Astrocyte of the spinal cord (primary cell): ENCODE measurements around the gene ATRIP.

Experiments
- DNase-seq: peaks from one replicate; pipeline ENCODE4 v3.0.0; 2011; ENCODE audit warnings: low read depth, low spot score
- H3K4me3 ChIP-seq: 2 replicates; pipeline ENCODE4 v1.5.1; 2011; ENCODE audit warnings: low read depth, mild to moderate bottlenecking, low read length, moderate library complexity
- in situ Hi-C: cut with HindIII; loops from 2 replicates; pipeline ENCODE4 v1.10.0; 2017; ENCODE audit warnings: low sequenced_read_pairs
- TF ChIP-seq, protein P1 (sequence below): IDR thresholded peaks from 2 replicates; pipeline ENCODE4 v1.5.1; 2012; ENCODE audit warnings: low read depth, mild to moderate bottlenecking, low read length, inconsistent platforms

Gene ATRIP

DNA sequence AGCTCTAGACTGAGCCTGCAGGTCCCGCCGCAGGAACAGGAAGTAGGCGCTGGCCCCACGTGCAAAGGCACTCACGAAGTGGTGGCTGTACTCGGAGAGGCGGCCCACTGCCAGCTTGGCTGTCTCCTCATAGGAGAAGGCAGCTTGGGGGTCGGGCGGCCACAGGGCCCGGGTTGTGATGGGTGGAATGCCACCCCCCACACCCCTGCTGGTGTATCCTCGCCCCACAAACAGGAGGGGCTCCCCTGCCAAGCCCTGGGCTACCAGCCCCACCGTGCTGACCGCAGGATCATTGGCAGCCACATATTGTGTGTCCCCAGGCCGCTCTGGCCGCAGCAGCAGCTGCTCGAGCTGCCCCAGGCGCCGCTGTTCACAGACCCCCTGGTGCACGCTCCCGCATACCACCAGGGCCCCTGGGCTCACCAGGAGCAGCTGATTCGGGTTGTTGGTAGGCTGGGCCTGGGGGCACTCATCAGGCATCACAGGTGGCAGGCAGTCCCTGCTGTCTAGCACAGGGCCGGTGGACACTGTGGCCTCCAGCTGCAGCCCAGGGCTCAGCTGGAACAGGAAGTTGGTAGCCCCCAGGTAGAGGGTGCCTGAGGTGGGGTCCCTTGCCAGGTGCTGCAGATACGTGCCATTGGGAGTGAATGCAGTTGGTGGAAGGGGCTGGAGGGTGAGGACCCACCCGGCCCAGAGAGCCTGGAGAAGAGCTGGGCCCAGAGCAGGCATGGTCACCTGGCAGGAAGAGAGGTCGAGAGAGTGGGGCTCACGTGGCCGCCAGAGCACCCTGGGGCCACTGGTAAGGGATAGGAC is 22.4 kb upstream of the ATRIP start:
- TF ChIP-seq, protein P1, sequence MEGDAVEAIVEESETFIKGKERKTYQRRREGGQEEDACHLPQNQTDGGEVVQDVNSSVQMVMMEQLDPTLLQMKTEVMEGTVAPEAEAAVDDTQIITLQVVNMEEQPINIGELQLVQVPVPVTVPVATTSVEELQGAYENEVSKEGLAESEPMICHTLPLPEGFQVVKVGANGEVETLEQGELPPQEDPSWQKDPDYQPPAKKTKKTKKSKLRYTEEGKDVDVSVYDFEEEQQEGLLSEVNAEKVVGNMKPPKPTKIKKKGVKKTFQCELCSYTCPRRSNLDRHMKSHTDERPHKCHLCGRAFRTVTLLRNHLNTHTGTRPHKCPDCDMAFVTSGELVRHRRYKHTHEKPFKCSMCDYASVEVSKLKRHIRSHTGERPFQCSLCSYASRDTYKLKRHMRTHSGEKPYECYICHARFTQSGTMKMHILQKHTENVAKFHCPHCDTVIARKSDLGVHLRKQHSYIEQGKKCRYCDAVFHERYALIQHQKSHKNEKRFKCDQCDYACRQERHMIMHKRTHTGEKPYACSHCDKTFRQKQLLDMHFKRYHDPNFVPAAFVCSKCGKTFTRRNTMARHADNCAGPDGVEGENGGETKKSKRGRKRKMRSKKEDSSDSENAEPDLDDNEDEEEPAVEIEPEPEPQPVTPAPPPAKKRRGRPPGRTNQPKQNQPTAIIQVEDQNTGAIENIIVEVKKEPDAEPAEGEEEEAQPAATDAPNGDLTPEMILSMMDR: no peak
- no peak for DNase-seq
- no peak overlapping the region for H3K4me3 ChIP-seq
- in situ Hi-C loops: no loop called here

DNA sequence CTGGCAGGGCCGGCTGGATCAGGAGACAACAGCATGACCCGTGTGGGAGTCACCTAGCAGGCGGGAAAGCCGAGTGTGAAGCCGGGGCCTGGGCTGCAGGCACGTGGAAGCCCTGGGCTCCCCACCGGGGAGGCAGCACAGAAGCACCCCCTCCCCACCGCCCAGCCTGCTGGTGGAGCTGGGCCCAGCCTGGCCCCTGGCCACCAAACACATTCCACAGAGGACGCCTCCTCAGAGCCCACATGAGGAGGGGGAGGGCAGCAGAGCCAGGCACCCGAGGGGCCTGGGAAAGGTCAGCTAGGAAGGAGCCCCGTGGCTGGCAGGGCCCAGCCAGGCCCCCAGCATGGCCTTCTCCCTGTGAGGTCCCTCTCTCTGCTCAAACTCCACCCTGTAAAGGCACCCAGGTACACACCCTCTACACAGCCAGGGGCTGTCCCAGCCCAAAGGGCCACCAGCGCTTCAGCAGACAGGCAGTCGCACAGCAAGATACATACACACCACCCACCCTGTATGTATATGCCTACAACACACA is 21.2 kb upstream of the ATRIP start:
- DNase-seq: no peak
- no peak overlapping the region for H3K4me3 ChIP-seq
- in situ Hi-C loops: no loop called here
- TF ChIP-seq, protein P1: no peak

DNA sequence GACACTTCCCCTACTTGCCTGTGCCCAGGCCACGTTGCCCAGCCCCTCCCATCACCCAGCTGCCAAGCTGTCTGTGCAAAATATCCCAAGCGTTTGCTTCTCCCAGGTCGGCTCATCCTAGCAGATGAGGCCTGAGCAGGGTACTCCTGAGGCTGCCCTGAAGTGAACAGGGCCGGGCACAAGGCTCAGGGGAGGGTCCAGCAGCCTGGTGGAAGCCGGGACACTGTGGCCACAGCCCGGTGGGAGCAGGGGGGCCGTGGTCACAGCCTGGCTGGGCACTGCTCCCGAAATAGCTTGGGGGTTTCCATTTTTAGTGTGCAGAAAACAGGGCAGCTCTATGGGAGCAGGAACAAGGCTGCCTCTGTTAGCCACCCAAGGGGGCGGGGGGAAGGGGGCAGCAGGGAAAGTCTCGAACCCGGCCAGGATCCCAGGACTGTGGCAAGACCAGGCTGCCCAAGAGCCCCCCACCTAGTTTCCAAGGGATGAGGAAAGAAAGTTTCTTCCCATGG is 20.1 kb upstream of the ATRIP start:
- no peak for DNase-seq
- in situ Hi-C loops: no loop called here
- TF ChIP-seq, protein P1: no peak
- H3K4me3 ChIP-seq: no peak overlapping the region

DNA sequence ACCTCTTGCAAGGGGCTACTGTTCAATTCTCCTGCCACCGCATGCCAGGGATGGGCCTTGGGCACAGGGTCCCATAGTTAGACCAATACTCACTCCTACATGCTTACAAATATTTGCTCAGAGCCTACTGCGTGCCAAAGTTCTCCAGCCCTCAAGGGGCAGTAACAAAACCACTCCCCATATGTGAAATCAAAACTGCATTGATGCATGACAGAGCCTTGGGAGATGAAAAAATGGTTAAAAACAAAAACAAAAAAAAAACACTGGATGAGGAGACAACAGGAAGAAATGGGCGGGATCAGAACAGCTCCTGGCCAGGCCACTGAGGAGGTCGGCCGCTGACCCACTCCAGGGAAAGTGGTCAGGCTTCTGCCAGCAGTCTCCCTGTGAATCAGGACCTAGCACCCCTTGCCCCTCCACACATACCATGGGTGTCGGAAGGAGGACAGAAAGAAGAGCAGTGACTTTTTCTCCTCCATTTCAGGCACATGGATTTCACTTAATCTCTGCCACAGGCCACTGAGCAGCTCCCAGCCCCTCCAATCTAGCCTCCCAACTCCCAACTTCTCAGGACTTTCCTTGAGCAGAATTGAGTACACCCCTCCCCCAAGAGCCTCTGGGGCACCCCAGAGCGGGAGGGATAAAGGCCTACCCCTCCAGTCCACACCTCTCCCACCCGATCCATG is 19.4 kb upstream of the ATRIP start:
- H3K4me3 ChIP-seq: no peak overlapping the region
- TF ChIP-seq, protein P1: no peak
- in situ Hi-C loops: no loop called here

DNA sequence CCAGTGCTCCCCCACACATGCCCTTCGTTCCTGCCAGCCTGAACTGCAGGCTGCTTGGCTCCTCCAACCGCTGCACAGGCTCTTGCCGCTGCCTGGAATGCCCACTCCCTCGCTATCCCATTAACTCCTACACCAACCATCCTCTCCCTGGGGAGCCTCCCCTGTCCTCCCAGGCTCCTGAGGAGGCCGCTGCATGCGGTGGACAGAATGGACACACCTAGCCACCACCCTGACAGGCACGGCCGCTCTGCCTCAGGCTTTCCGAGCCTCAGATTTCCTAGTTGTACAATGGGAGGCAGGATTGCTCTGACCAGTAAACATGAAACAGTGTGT is 18.9 kb upstream of the ATRIP start:
- no peak for DNase-seq
- in situ Hi-C loops: no loop called here
- peak overlapping the region; percentile 5 for H3K4me3 ChIP-seq
- TF ChIP-seq, protein P1: no peak

More for the DNA sequence above, 19.4 kb upstream of the ATRIP start:
- DNase-seq: no peak

DNA sequence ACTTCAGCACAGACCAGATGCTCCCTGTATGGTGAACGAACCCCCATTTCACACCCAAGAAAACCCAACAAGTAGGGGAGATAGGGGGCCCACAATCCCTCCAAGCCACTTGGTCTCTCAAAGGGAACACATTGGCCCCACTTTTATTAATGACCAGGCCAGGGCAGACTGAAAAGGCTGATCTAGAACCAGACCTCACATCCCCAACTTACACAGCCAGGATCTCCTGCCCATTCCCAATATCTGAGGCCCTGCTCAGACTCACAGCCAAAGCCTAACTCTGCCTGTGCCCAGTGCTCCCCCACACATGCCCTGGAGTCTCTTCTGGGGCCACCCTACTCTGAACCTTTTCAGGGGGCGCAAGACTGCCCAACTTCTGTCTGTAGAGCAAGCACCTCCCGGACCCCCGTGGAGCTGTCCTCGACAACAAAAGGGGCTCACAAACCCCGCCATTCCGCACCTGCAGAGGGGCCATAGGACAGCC is 18.4 kb upstream of the ATRIP start:
- TF ChIP-seq, protein P1: no peak
- in situ Hi-C loops: no loop called here
- DNase-seq: no peak
- peak overlapping the region; percentile 60 for H3K4me3 ChIP-seq
